HepG2 (cell line): Measurements from ENCODE around the gene RNU6-8. TPM values are rescaled to one million over a fixed set of nuclear protein-coding genes. Genes with fewer than 3 reads are reported as not detected.

Experiments
- CREB1 ChIP-seq, 2 experiments: fragments of 450-650 bp in 1 of 2; IDR thresholded peaks; 2 replicates each; pipeline ENCODE4 v1.6.1; 2016 to 2017; ENCODE audit warnings: control low read depth in 1 of 2, mild to moderate bottlenecking in 1 of 2, missing compliant biosample characterization in 1 of 2, missing genetic modification characterization in 1 of 2
- CREM ChIP-seq, 2 experiments: sonication (generic) in 1 of 2; formaldehyde crosslinking in 1 of 2; IDR thresholded peaks; 2 replicates each; pipeline versions ENCODE4 v1.4.0 to v1.6.1; 2016 to 2020; ENCODE audit warnings: antibody characterized with exemption in 1 of 2, mild to moderate bottlenecking in 1 of 2, missing genetic modification reagents in 1 of 2
- DNMT3B ChIP-seq: conservative IDR thresholded peaks from 2 replicates; pipeline ENCODE4 v1.6.1; 2016; ENCODE audit warnings: missing biosample characterization, control low read depth
- HNRNPK ChIP-seq: fragments of 200-400 bp; formaldehyde crosslinking; IDR thresholded peaks from 2 replicates; pipeline ENCODE4 v1.6.1; 2018; ENCODE audit warnings: low read length, low read depth, moderate library complexity, mild to moderate bottlenecking; ENCODE audit not compliant: poor library complexity, severe bottlenecking
- ISL2 ChIP-seq: sonication (generic); formaldehyde crosslinking; IDR thresholded peaks from 2 replicates; pipeline ENCODE4 v1.5.0; 2020; ENCODE audit warnings: missing genetic modification reagents
- MXD1 ChIP-seq: sonication (generic); formaldehyde crosslinking; IDR thresholded peaks from 2 replicates; pipeline ENCODE4 v1.4.0; 2020; ENCODE audit warnings: mild to moderate bottlenecking, missing genetic modification reagents
- REL ChIP-seq: sonication (generic); formaldehyde crosslinking; conservative IDR thresholded peaks from 2 replicates; pipeline ENCODE4 v1.8.0; 2022; ENCODE audit warnings: mild to moderate bottlenecking, missing genetic modification reagents, moderate library complexity
- SP2 ChIP-seq: sonication (generic); formaldehyde crosslinking; IDR thresholded peaks from 2 replicates; pipeline ENCODE4 v1.5.1; 2020; ENCODE audit warnings: mild to moderate bottlenecking, missing genetic modification reagents
- SRSF1 ChIP-seq: fragments of 200-400 bp; formaldehyde crosslinking; optimal IDR thresholded peaks from 2 replicates; pipeline ENCODE3; 2017; ENCODE audit warnings: mild to moderate bottlenecking, low read depth, low read length, moderate library complexity
- TRIM22 ChIP-seq: fragments of 450-650 bp; IDR thresholded peaks from 2 replicates; pipeline ENCODE4 v1.6.1; 2017
- ZBTB1 ChIP-seq: sonication (generic); formaldehyde crosslinking; IDR thresholded peaks from 2 replicates; pipeline ENCODE4 v1.4.0; 2020; ENCODE audit warnings: missing genetic modification reagents, borderline replicate concordance
- ZBTB8A ChIP-seq: sonication (generic); formaldehyde crosslinking; IDR thresholded peaks from 2 replicates; pipeline ENCODE4 v1.4.0; 2020; ENCODE audit warnings: mild to moderate bottlenecking, low read depth, missing genetic modification reagents, borderline replicate concordance
- ZNF232 ChIP-seq: sonication (generic); formaldehyde crosslinking; IDR thresholded peaks from 2 replicates; pipeline ENCODE4 v1.4.0; 2020; ENCODE audit warnings: missing genetic modification reagents, borderline replicate concordance
- ZNF333 ChIP-seq: sonication (generic); formaldehyde crosslinking; IDR thresholded peaks from 2 replicates; pipeline ENCODE4 v1.4.0; 2020; ENCODE audit warnings: mild to moderate bottlenecking, missing genetic modification reagents, borderline replicate concordance
- ZNF552 ChIP-seq: sonication (generic); formaldehyde crosslinking; IDR thresholded peaks from 2 replicates; pipeline ENCODE4 v1.9.0; 2022; ENCODE audit warnings: missing genetic modification reagents, mild to moderate bottlenecking, borderline replicate concordance
- ZNF788 ChIP-seq: sonication (generic); formaldehyde crosslinking; IDR thresholded peaks from 2 replicates; pipeline ENCODE4 v1.5.0; 2020; ENCODE audit warnings: mild to moderate bottlenecking, missing genetic modification reagents, borderline replicate concordance
- polyA plus RNA-seq, 8 experiments: library from polyadenylated mRNA; depleted of rRNA in 3 of 8; stranded (reverse) in 7 of 8; unstranded in 1 of 8; fragments of >200 nt; fragmentation: Illumina TruSeq in 4 of 8; extraction: Trizol in 4 of 8; gene quantifications; 2 replicates each; pipeline versions ENCODE4 v1.2.1 to v1.2.3, GENCODE V29; 2011 to 2016; ENCODE audit warnings: low read depth in 4 of 8, missing spikeins in 1 of 8, mixed read lengths in 1 of 8; ENCODE audit not compliant: insufficient read depth in 1 of 8
- total RNA-seq, 5 experiments: library from RNA; depleted of rRNA; stranded (reverse); fragments of >200 nt; fragmentation: Illumina TruSeq; extraction: Trizol; gene quantifications; 2 replicates each; pipeline ENCODE4 v1.2.3, GENCODE V29; 2016; ENCODE audit warnings: low read depth in 1 of 5
- TF ChIP-seq, protein P1 (sequence below): sonication (generic); formaldehyde crosslinking; IDR thresholded peaks from one replicate; pipeline ENCODE4 v1.5.1; 2020; ENCODE audit warnings: mild to moderate bottlenecking, missing genetic modification reagents; ENCODE audit errors: not compliant biosample characterization

Gene RNU6-8
- total and polyA plus RNA-seq, 2 of the 13 experiments (the other 11 are each of a cell fraction or from before 2014, with no cell fraction given), result under 0.01 TPM; not detected in 1

- TF ChIP-seq, protein P1, sequence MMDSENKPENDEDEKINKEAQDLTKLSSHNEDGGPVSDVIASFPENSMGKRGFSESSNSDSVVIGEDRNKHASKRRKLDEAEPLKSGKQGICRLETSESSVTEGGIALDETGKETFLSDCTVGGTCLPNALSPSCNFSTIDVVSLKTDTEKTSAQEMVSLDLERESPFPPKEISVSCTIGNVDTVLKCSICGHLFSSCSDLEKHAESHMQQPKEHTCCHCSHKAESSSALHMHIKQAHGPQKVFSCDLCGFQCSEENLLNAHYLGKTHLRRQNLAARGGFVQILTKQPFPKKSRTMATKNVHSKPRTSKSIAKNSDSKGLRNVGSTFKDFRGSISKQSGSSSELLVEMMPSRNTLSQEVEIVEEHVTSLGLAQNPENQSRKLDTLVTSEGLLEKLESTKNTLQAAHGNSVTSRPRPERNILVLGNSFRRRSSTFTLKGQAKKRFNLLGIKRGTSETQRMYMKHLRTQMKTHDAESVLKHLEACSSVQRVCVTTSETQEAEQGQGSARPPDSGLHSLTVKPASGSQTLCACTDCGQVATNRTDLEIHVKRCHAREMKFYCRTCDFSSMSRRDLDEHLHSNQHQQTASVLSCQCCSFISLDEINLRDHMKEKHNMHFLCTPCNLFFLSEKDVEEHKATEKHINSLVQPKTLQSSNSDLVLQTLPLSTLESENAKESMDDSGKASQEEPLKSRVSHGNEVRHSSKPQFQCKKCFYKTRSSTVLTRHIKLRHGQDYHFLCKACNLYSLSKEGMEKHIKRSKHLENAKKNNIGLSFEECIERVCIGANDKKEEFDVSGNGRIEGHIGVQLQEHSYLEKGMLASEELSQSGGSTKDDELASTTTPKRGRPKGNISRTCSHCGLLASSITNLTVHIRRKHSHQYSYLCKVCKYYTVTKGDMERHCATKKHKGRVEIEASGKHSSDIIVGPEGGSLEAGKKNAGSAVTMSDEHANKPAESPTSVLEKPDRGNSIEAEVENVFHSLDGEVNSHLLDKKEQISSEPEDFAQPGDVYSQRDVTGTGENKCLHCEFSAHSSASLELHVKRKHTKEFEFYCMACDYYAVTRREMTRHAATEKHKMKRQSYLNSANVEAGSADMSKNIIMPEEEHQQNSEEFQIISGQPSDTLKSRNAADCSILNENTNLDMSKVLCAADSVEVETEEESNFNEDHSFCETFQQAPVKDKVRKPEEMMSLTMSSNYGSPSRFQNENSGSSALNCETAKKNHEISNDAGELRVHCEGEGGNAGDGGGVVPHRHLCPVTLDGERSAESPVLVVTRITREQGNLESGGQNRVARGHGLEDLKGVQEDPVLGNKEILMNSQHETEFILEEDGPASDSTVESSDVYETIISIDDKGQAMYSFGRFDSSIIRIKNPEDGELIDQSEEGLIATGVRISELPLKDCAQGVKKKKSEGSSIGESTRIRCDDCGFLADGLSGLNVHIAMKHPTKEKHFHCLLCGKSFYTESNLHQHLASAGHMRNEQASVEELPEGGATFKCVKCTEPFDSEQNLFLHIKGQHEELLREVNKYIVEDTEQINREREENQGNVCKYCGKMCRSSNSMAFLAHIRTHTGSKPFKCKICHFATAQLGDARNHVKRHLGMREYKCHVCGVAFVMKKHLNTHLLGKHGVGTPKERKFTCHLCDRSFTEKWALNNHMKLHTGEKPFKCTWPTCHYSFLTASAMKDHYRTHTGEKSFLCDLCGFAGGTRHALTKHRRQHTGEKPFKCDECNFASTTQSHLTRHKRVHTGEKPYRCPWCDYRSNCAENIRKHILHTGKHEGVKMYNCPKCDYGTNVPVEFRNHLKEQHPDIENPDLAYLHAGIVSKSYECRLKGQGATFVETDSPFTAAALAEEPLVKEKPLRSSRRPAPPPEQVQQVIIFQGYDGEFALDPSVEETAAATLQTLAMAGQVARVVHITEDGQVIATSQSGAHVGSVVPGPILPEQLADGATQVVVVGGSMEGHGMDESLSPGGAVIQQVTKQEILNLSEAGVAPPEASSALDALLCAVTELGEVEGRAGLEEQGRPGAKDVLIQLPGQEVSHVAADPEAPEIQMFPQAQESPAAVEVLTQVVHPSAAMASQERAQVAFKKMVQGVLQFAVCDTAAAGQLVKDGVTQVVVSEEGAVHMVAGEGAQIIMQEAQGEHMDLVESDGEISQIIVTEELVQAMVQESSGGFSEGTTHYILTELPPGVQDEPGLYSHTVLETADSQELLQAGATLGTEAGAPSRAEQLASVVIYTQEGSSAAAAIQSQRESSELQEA (CRISPR knock-in tag), result no peak
- TF ChIP-seq ZBTB8A (CRISPR knock-in tag) (no peak), HNRNPK (no peak), CREB1 (IDR thresholded peaks at IDR 0.05) (peak; percentile 61; the same call in 1 of the 2 replicates), CREB1 (CRISPR knock-in tag; IDR thresholded peaks at IDR 0.05) (no peak), SP2 (CRISPR knock-in tag) (peak; percentile 11; the same call in 1 of the 2 replicates), DNMT3B (no peak), REL (CRISPR knock-in tag) (no peak), SRSF1 (no peak), ISL2 (no peak), ZNF552 (CRISPR knock-in tag) (peak; percentile 69; the same call in 1 of the 2 replicates), ZNF788 (CRISPR knock-in tag) (no peak), CREM (IDR thresholded peaks at IDR 0.05) (no peak), CREM (CRISPR knock-in tag; IDR thresholded peaks at IDR 0.05) (no peak), ZNF232 (no peak; the same call in 1 of the 2 replicates), MXD1 (CRISPR knock-in tag) (0 out of 2 replicates have a peak, but pooled peaks have one; percentile 27), ZBTB1 (CRISPR knock-in tag) (no peak), ZNF333 (CRISPR knock-in tag) (peak; percentile 22; the same call in 1 of the 2 replicates), TRIM22 (no peak)
These were observed 874 bp upstream of the RNU6-8 start (continued) for GRCh38 chr14:32203928-32204357.
